ENCODE measurements around the gene PQBP1. TPM values are rescaled to one million over a fixed set of nuclear protein-coding genes. Genes with fewer than 3 reads are reported as not detected.
"Not testable (repeated sequence)": the region's sequence is repeated elsewhere in the genome, so short reads cannot be mapped to it uniquely, and the experiment has no call there.

PQBP1 gene
- total RNA-seq (54.4 TPM), polyA plus RNA-seq (ENCODE audit: insufficient read depth in 1 of 8, insufficient read length in 8 of 8, low replicate concordance in 1 of 8) (10 to 100 TPM; 64.2 to 76.6 (median 70.3) TPM)
- long read RNA-seq, donor 1, transcript PQBP1-216 (7 exons, 938 nt) = major isoform, 7 of 11 reads
- long read RNA-seq, donor 1, partial matches to known transcripts = 0 of 11 reads
- long read RNA-seq, donor 1, other reads (novel, unspliced or antisense) = 0 of 11 reads
- long read RNA-seq, donor 2, partial matches to known transcripts = 0 of 3 reads
- long read RNA-seq, donor 2, other reads (novel, unspliced or antisense) = 0 of 3 reads
- long read RNA-seq, donor 3, transcript PQBP1-203 (7 exons, 1,056 nt) = minor isoform, 5 of 27 reads
- long read RNA-seq, donor 3, transcript PQBP1-207 (7 exons, 1,020 nt) = minor isoform, 10 of 27 reads
- long read RNA-seq, donor 3, transcript PQBP1-216 (7 exons, 938 nt) = major isoform, 12 of 27 reads
- long read RNA-seq, donor 3, partial matches to known transcripts = 0 of 27 reads
- long read RNA-seq, donor 3, other reads (novel, unspliced or antisense) = 0 of 27 reads
- long read RNA-seq, donor 4, transcript PQBP1-216 (7 exons, 938 nt) = major isoform, 14 of 18 reads
- long read RNA-seq, donor 4, partial matches to known transcripts = 0 of 18 reads
- long read RNA-seq, donor 4, other reads (novel, unspliced or antisense) = 0 of 18 reads
- long read RNA-seq, donor 5, transcript PQBP1-207 (7 exons, 1,020 nt) = minor isoform, 21 of 47 reads
- long read RNA-seq, donor 5, transcript PQBP1-216 (7 exons, 938 nt) = major isoform, 24 of 47 reads
- long read RNA-seq, donor 5, partial matches to known transcripts = 0 of 47 reads
- long read RNA-seq, donor 5, other reads (novel, unspliced or antisense) = 0 of 47 reads
- long read RNA-seq, donor 6, transcript PQBP1-207 (7 exons, 1,020 nt) = minor isoform, 16 of 57 reads
- long read RNA-seq, donor 6, transcript PQBP1-216 (7 exons, 938 nt) = major isoform, 26 of 57 reads
- long read RNA-seq, donor 6, partial matches to known transcripts = 7 of 57 reads
- long read RNA-seq, donor 6, other reads (novel, unspliced or antisense) = 0 of 57 reads
- long read RNA-seq, donor 7, transcript PQBP1-216 (7 exons, 938 nt) = major isoform, 11 of 27 reads
- long read RNA-seq, donor 7, transcript PQBP1-207 (7 exons, 1,020 nt) = minor isoform, 9 of 27 reads
- long read RNA-seq, donor 7, partial matches to known transcripts = 5 of 27 reads
- long read RNA-seq, donor 7, other reads (novel, unspliced or antisense) = 0 of 27 reads
- long read RNA-seq, donor 8, transcript PQBP1-216 (7 exons, 938 nt) = major isoform, 5 of 14 reads
- long read RNA-seq, donor 8, partial matches to known transcripts = 0 of 14 reads
- long read RNA-seq, donor 8, other reads (novel, unspliced or antisense) = 0 of 14 reads
- long read RNA-seq, donor 9, transcript PQBP1-207 (7 exons, 1,020 nt) = major isoform, 7 of 16 reads
- long read RNA-seq, donor 9, transcript PQBP1-216 (7 exons, 938 nt) = minor isoform, 6 of 16 reads
- long read RNA-seq, donor 9, partial matches to known transcripts = 0 of 16 reads
- long read RNA-seq, donor 9, other reads (novel, unspliced or antisense) = 0 of 16 reads
- long read RNA-seq, donor 10, transcript PQBP1-216 (7 exons, 938 nt) = major isoform, 10 of 30 reads
- long read RNA-seq, donor 10, transcript PQBP1-207 (7 exons, 1,020 nt) = major isoform, 10 of 30 reads
- long read RNA-seq, donor 10, partial matches to known transcripts = 5 of 30 reads
- long read RNA-seq, donor 10, other reads (novel, unspliced or antisense) = 0 of 30 reads
- long read RNA-seq, donor 11, transcript PQBP1-216 (7 exons, 938 nt) = major isoform, 10 of 29 reads
- long read RNA-seq, donor 11, transcript PQBP1-207 (7 exons, 1,020 nt) = minor isoform, 6 of 29 reads
- long read RNA-seq, donor 11, partial matches to known transcripts = 10 of 29 reads
- long read RNA-seq, donor 11, other reads (novel, unspliced or antisense) = 0 of 29 reads

- H3K4me3 ChIP-seq (ENCODE audit: low read length) = peak within 1 kb of the TSS; percentile 87
- H3K36me3 ChIP-seq (ENCODE audit: control insufficient read depth, insufficient read depth, low read length) = peaks cover 28% of the 10 kb centered on the region
- H3K27me3 ChIP-seq (ENCODE audit: control insufficient read depth, insufficient read depth, low read length) = no peaks in the 10 kb centered on the region
- peak within 1 kb of the TSS; percentile 99 for H3K27ac ChIP-seq (ENCODE audit: low read length)
- peak; percentile 98 for DNase-seq
- H3K4me1 ChIP-seq (ENCODE audit: control insufficient read depth, insufficient read depth, low read length) = peaks cover 15% of the 10 kb centered on the region
- no peaks in the 10 kb centered on the region for H3K9me3 ChIP-seq (replicated peaks; ENCODE audit: control insufficient read depth, low read depth, low read length)
- 35% methylated on average over 43 of the region's 49 CpGs for WGBS (ENCODE audit: insufficient coverage)
These were observed at the start of gene PQBP1, which contains the start of gene TIMM17B for GRCh38 chrX:48897625-48898306. Gene PQBP1 (plus strand): TSS chrX:48897930. CDS start chrX:48898510, 580 bp downstream. Gene TIMM17B (minus strand): TSS chrX:48897768. CDS start chrX:48897749, 19 bp downstream.

- H3K27me3 ChIP-seq (ENCODE audit: control insufficient read depth, insufficient read depth, low read length) = peaks cover 2% of the 10 kb centered on the region
- no peak overlapping the region for H3K4me3 ChIP-seq (ENCODE audit: low read length)
- H3K4me1 ChIP-seq (ENCODE audit: control insufficient read depth, insufficient read depth, low read length) = no peaks in the 10 kb centered on the region
- H3K9me3 ChIP-seq (replicated peaks; ENCODE audit: control insufficient read depth, low read depth, low read length) = no peaks in the 10 kb centered on the region
- no peak for DNase-seq
- WGBS (ENCODE audit: insufficient coverage) = no CpG with 5 or more reads among the region's 1 CpG
- H3K36me3 ChIP-seq (ENCODE audit: control insufficient read depth, insufficient read depth, low read length) = no peaks in the 10 kb centered on the region
- no peak overlapping the region for H3K27ac ChIP-seq (ENCODE audit: low read length)
These were observed 48.9 kb upstream of the PQBP1 start for GRCh38 chrX:48848847-48849246.

GRCh38 chrX:48852857-48853256 lies 44.9 kb upstream of the PQBP1 start:
- H3K4me1 ChIP-seq (ENCODE audit: control insufficient read depth, insufficient read depth, low read length) = no peaks in the 10 kb centered on the region
- no peaks in the 10 kb centered on the region for H3K36me3 ChIP-seq (ENCODE audit: control insufficient read depth, insufficient read depth, low read length)
- H3K27ac ChIP-seq (ENCODE audit: low read length) = no peak overlapping the region
- DNase-seq = no peak
- 63% methylated on average over 6 of the region's 7 CpGs for WGBS (ENCODE audit: insufficient coverage)
- peaks cover 2% of the 10 kb centered on the region for H3K27me3 ChIP-seq (ENCODE audit: control insufficient read depth, insufficient read depth, low read length)
- no peaks in the 10 kb centered on the region for H3K9me3 ChIP-seq (replicated peaks; ENCODE audit: control insufficient read depth, low read depth, low read length)
- H3K4me3 ChIP-seq (ENCODE audit: low read length) = no peak overlapping the region

GRCh38 chrX:48853494-48853893 lies 44.2 kb upstream of the PQBP1 start:
- H3K9me3 ChIP-seq (replicated peaks; ENCODE audit: control insufficient read depth, low read depth, low read length); DNase-seq; H3K27me3 ChIP-seq (ENCODE audit: control insufficient read depth, insufficient read depth, low read length); H3K4me1 ChIP-seq (ENCODE audit: control insufficient read depth, insufficient read depth, low read length); H3K4me3 ChIP-seq (ENCODE audit: low read length); H3K27ac ChIP-seq (ENCODE audit: low read length); H3K36me3 ChIP-seq (ENCODE audit: control insufficient read depth, insufficient read depth, low read length): not testable (repeated sequence)

GRCh38 chrX:48854121-48854804 lies 43.5 kb upstream of the PQBP1 start:
- not testable (repeated sequence) for H3K36me3 ChIP-seq (ENCODE audit: control insufficient read depth, insufficient read depth, low read length); H3K4me3 ChIP-seq (ENCODE audit: low read length); DNase-seq; H3K4me1 ChIP-seq (ENCODE audit: control insufficient read depth, insufficient read depth, low read length); H3K9me3 ChIP-seq (replicated peaks; ENCODE audit: control insufficient read depth, low read depth, low read length); H3K27ac ChIP-seq (ENCODE audit: low read length); H3K27me3 ChIP-seq (ENCODE audit: control insufficient read depth, insufficient read depth, low read length)
- WGBS (ENCODE audit: insufficient coverage) = 92% methylated on average over 7 of the region's 12 CpGs

- H3K4me1 ChIP-seq (ENCODE audit: control insufficient read depth, insufficient read depth, low read length) = no peaks in the 10 kb centered on the region
- WGBS (ENCODE audit: insufficient coverage) = 33% methylated on average over 1 of the region's 5 CpGs
- peaks cover 2% of the 10 kb centered on the region for H3K27me3 ChIP-seq (ENCODE audit: control insufficient read depth, insufficient read depth, low read length)
- H3K9me3 ChIP-seq (replicated peaks; ENCODE audit: control insufficient read depth, low read depth, low read length) = no peaks in the 10 kb centered on the region
- H3K4me3 ChIP-seq (ENCODE audit: low read length) = no peak overlapping the region
- no peak for DNase-seq
- H3K27ac ChIP-seq (ENCODE audit: low read length) = no peak overlapping the region
- H3K36me3 ChIP-seq (ENCODE audit: control insufficient read depth, insufficient read depth, low read length) = no peaks in the 10 kb centered on the region
These were observed 42.8 kb upstream of the PQBP1 start for GRCh38 chrX:48854898-48855297.

- Histone ChIP-seq H3K4me1 (ENCODE audit: control insufficient read depth, insufficient read depth, low read length) (no peaks in the 10 kb centered on the region), H3K4me3 (ENCODE audit: low read length) (no peak overlapping the region), H3K27ac (ENCODE audit: low read length) (no peak overlapping the region), H3K27me3 (ENCODE audit: control insufficient read depth, insufficient read depth, low read length) (no peaks in the 10 kb centered on the region), H3K9me3 (replicated peaks; ENCODE audit: control insufficient read depth, low read depth, low read length) (no peaks in the 10 kb centered on the region), H3K36me3 (ENCODE audit: control insufficient read depth, insufficient read depth, low read length) (no peaks in the 10 kb centered on the region)
- 57% methylated on average over 4 of the region's 4 CpGs for WGBS (ENCODE audit: insufficient coverage)
- no peak for DNase-seq
These were observed 33.5 kb upstream of the PQBP1 start for GRCh38 chrX:48864210-48864609.

GRCh38 chrX:48872017-48872416 lies 25.7 kb upstream of the PQBP1 start:
- not testable (repeated sequence) for H3K36me3 ChIP-seq (ENCODE audit: control insufficient read depth, insufficient read depth, low read length); H3K27ac ChIP-seq (ENCODE audit: low read length); H3K4me1 ChIP-seq (ENCODE audit: control insufficient read depth, insufficient read depth, low read length); H3K4me3 ChIP-seq (ENCODE audit: low read length); DNase-seq; H3K9me3 ChIP-seq (replicated peaks; ENCODE audit: control insufficient read depth, low read depth, low read length); H3K27me3 ChIP-seq (ENCODE audit: control insufficient read depth, insufficient read depth, low read length)
- no CpG with 5 or more reads among the region's 2 CpGs for WGBS (ENCODE audit: insufficient coverage)
